AG04450 (cell line): ENCODE data around the gene RASA3. TPM values are rescaled to one million over a fixed set of nuclear protein-coding genes. Genes with fewer than 3 reads are reported as not detected.
A peak's percentile ranks its signal among the peaks of the same experiment; 100 is the strongest.

Experiments used
- CTCF ChIA-PET: fragments of 300-600, 350-600 bp; formaldehyde crosslinking; extraction: SDS; loops from one replicate; lab custom pipeline; 2022; ENCODE audit warnings: antibody characterized with exemption, inconsistent platforms; lab: Charles Lee
- POLR2A ChIA-PET: fragments of 350-600 bp; formaldehyde crosslinking; extraction: SDS; loops from one replicate; lab custom pipeline; 2021; ENCODE audit warnings: antibody characterized with exemption, inconsistent platforms; lab: Yijun Ruan, JAX
- DNase-seq: peaks from one replicate; pipeline ENCODE4 v3.0.0-alpha.2; 2011; ENCODE audit warnings: low read depth, low spot score
- H3K27ac ChIP-seq: one replicate; pipeline ENCODE4 v1.5.1; 2012; ENCODE audit warnings: low read depth, low read length, control low read depth
- H3K27me3 ChIP-seq: one replicate; pipeline ENCODE4 v1.6.0; 2012; ENCODE audit warnings: low read length; ENCODE audit not compliant: control insufficient read depth, insufficient read depth
- H3K4me3 ChIP-seq: 2 replicates; pipeline ENCODE4 v1.5.1; 2011; ENCODE audit warnings: mild to moderate bottlenecking, low read depth, low read length, control low read depth
- H3K9me3 ChIP-seq: 2 replicates; pipeline ENCODE4 v1.5.1; 2012; ENCODE audit warnings: low read length; ENCODE audit not compliant: control insufficient read depth, insufficient read depth
- polyA plus RNA-seq: library from polyadenylated mRNA; depleted of rRNA; stranded (reverse); fragments of >200 nt; gene quantifications from 2 replicates; pipeline ENCODE4 v1.2.3, GENCODE V29; 2011
- TF ChIP-seq, protein P1 (sequence below): IDR thresholded peaks from 2 replicates; pipeline ENCODE4 v1.5.1; 2011; ENCODE audit warnings: low read depth, low read length, control low read depth, inconsistent platforms

Gene RASA3
- polyA plus RNA-seq, 1 experiment = 25.2 TPM

DNA sequence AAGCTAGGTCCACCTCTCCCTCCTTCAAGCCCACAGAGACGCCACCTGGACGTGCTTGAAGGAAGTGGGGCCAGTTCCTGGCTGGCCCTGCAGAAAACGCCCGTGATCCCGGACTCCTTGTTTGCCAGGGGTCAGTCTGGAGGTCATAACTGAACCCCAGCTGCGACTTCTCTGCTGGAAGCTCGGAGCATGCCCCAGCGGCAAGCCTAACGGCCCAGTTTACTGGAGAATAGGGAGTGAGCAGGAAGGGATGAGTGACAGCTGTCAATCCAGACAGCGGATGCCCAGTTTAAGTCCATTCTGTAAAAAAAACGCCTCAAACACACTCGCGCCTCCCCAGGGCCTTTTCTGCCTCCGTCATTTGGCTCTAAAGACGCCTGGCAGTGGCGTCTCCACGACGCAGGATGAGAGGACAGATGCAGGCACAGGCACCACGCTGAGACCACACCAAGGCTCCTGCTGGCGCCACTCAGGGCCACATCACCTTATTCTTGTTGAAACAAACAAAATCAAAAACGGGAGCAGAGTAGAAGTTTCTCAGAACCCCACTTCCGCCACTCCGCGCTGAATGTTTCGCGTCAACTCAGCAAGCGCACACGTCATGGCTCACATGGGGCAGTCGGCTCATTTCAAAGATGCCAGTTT is 57.6 kb downstream of the RASA3 start:
- POLR2A ChIA-PET = no interaction called here
- DNase-seq = no peak

DNA sequence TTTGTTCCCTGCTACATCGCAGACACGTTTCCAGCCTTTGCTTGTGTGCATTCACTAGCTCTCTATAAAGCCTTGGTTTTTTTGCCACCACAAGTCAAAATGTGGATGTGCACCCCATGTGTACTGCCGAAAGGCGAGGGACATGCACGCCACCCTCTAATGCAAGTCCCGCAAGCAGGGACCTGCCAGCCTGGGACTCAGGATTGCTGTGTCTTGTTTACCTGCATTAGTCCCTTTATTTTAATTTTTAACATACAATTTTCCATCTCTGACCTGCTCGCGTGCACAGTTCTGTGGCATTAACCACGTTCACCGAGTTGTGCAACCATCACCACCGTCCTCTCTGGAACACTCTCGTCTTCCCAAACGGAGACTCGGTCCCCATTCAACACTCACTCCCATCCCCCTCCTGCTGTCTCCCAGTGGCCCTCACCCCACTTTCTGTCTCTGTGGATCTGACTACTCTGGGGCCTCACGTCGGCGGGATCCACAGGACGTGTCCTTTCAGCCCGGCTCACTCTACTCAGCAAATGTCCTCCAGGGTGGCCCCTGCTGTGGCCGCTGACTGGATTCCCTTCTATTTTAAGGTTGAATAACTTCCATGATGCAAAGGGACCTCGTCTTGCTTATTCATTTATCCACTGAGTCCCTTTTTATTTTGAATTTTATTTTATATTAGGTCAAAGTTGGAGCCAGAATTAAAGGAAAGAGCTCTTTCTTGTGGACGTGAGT is 58.4 kb downstream of the RASA3 start:
- Histone ChIP-seq H3K27me3 (no peaks in the 10 kb centered on the region), H3K27ac (no peak overlapping the region), H3K4me3 (no peak overlapping the region), H3K9me3 (peaks cover 4% of the 10 kb centered on the region; the same call in 1 of the 2 replicates)
- DNase-seq = no peak
- ChIA-PET POLR2A (no interaction called here), CTCF (no interaction called here)
- TF ChIP-seq, protein P1, sequence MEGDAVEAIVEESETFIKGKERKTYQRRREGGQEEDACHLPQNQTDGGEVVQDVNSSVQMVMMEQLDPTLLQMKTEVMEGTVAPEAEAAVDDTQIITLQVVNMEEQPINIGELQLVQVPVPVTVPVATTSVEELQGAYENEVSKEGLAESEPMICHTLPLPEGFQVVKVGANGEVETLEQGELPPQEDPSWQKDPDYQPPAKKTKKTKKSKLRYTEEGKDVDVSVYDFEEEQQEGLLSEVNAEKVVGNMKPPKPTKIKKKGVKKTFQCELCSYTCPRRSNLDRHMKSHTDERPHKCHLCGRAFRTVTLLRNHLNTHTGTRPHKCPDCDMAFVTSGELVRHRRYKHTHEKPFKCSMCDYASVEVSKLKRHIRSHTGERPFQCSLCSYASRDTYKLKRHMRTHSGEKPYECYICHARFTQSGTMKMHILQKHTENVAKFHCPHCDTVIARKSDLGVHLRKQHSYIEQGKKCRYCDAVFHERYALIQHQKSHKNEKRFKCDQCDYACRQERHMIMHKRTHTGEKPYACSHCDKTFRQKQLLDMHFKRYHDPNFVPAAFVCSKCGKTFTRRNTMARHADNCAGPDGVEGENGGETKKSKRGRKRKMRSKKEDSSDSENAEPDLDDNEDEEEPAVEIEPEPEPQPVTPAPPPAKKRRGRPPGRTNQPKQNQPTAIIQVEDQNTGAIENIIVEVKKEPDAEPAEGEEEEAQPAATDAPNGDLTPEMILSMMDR = no peak

More for the DNA sequence above, 57.6 kb downstream of the RASA3 start:
- TF ChIP-seq, protein P1 = no peak
- CTCF ChIA-PET = no interaction called here
- Histone ChIP-seq H3K27ac (peak overlapping the region; percentile 21), H3K9me3 (peaks cover 4% of the 10 kb centered on the region; the same call in 1 of the 2 replicates), H3K4me3 (no peak overlapping the region), H3K27me3 (no peaks in the 10 kb centered on the region)

DNA sequence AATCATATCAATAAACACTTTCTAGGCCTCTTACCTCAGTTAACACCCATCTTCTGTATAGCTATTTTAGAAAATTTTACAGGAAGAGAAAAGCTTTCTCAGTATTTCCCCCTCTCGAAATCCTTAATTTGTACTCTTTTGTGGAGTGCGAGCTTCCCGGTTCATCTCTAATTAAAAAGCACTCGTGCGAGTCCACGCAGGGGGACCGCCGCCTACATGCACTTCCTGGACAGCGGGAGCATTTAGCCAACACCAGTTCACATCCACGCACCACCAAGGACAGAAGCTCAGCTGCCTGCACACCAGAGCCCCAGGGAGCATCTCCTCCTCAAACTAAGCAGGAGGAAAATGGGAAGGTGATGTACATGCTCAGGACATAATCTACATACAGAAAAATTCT is 60.0 kb downstream of the RASA3 start:
- Histone ChIP-seq H3K27me3 (no peaks in the 10 kb centered on the region), H3K4me3 (no peak overlapping the region), H3K9me3 (peaks cover 4% of the 10 kb centered on the region; the same call in 1 of the 2 replicates), H3K27ac (no peak overlapping the region)
- ChIA-PET POLR2A (no interaction called here), CTCF (no interaction called here)
- DNase-seq = no peak
- TF ChIP-seq, protein P1 = no peak

DNA sequence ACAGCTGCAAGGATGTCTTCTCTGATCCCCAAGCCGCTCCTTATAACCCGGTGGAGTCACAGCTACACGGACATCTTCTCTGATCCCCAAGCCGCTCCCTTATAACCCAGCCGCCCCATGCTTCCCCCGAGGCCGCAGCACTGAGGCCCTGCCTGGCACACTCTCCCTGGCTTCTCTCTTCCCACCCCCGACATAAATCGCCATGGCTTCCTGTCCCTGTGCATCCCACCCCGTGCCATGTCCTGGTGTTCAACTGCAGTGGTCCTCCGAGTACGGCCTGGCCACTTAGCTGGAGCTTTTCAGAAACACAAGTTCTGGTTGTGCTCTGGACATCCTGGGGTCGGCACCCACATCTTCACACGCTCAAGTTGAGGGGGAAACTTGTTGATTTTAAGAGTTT is 60.4 kb downstream of the RASA3 start:
- POLR2A ChIA-PET = no interaction called here
- Histone ChIP-seq H3K4me3 (no peak overlapping the region), H3K9me3 (peaks cover 4% of the 10 kb centered on the region; the same call in 1 of the 2 replicates), H3K27me3 (no peaks in the 10 kb centered on the region), H3K27ac (peak overlapping the region; percentile 31)
- TF ChIP-seq, protein P1 = no peak
- no peak for DNase-seq
- CTCF ChIA-PET = no interaction called here

DNA sequence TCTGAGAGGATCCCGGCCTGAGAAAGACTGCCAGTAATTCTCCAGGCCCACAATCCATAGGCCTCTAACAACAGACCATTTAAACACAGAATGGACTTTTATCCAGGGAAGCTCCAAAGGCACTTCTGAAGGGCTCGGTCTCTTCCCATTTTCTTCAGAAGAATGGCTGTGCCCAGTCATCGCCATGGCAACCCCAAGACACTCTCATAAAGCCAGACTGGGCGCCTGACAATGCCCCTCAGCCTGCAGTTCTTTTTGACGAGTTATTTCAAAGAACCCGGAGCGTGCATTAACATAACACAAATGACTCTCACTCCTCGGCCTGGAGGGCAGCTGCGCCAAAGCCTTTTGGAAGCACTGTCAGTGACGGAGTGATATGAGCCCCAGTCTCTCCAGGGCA is 61.0 kb downstream of the RASA3 start:
- Histone ChIP-seq H3K27ac (no peak overlapping the region), H3K27me3 (no peaks in the 10 kb centered on the region), H3K9me3 (peaks cover 4% of the 10 kb centered on the region; the same call in 1 of the 2 replicates), H3K4me3 (no peak overlapping the region)
- POLR2A ChIA-PET = no interaction called here
- DNase-seq = no peak
- CTCF ChIA-PET = no interaction called here
- TF ChIP-seq, protein P1 = no peak
